ENCODE data around the gene GALNT16.

GALNT16 gene

DNA sequence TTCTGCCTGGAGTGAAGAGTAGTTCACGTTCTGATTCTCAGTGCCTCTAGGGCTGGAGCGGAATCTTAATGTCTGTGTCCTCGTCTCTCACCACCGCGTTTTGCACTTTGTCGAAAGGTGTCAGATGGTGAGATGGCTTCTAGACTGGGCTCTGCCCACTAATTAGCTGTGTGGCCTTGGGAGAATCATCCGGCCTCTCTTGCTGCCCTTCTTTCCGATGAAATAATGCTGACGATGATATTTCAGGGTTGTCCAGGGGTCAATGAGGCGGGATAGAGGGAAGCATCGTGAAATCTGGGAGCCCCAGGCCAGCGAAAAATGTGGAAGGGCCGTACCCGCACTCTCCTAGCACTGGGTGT lies 811 bp upstream of the GALNT16 start:
- Histone ChIP-seq H3K4me3 (ENCODE audit: low read length in 2 of 2) (peak overlapping the region; percentile 57 to 79), H3K9ac (ENCODE audit: low read length in 2 of 2) (no peak overlapping the region), H3K27ac (ENCODE audit: low read length) (no peak overlapping the region), H3K4me1 (ENCODE audit: control insufficient read depth, insufficient read depth, low read length) (peaks cover 21% of the 10 kb centered on the region), H3K27me3 (ENCODE audit: control insufficient read depth in 1 of 2, insufficient read depth in 2 of 2, low read length in 2 of 2) (peaks cover 20 to 43% of the 10 kb centered on the region in 2 donors), H3K36me3 (ENCODE audit: control insufficient read depth in 2 of 2, insufficient read depth in 2 of 2, low read length in 2 of 2) (no peaks in the 10 kb centered on the region), H3K9me3 (ENCODE audit: control insufficient read depth in 2 of 2, low read length in 2 of 2) (no peaks in the 10 kb centered on the region)

DNA sequence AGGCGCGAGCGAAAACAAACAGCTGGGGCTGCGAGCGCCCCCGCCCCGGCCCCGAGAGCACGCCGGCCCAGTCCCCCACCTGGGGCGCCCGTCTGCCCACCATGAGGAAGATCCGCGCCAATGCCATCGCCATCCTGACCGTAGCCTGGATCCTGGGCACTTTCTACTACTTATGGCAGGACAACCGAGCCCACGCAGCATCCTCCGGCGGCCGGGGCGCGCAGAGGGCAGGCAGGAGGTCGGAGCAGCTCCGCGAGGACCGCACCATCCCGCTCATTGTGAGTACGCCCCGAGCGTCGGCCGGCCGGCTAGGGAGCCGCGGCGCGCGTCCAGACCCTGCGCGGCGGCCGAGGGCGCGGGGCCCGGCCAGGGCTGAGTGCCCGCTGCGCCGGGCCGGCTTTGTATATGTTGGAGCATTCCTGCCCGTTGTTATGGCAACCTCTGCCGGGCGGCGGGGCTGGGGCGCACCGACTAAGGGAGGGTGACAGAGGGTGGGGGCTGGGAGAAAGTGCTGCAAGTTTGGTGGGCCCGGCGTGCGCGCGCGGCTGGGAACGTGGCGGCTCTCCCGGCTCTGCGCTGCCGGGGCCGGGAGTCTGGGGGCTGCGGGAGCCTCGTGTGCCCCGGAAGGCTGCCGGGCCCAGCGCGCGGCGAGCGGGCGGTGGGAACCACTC lies 367 bp downstream of the GALNT16 start:
- H3K27me3 ChIP-seq (ENCODE audit: control insufficient read depth in 1 of 2, insufficient read depth in 2 of 2, low read length in 2 of 2), result peaks cover 23 to 43% of the 10 kb centered on the region in 2 donors
- H3K36me3 ChIP-seq (ENCODE audit: control insufficient read depth in 2 of 2, insufficient read depth in 2 of 2, low read length in 2 of 2), result no peaks in the 10 kb centered on the region
- H3K4me1 ChIP-seq (ENCODE audit: control insufficient read depth, insufficient read depth, low read length), result peaks cover 21% of the 10 kb centered on the region
- no peak overlapping the region for H3K27ac ChIP-seq (ENCODE audit: low read length)
- no peaks in the 10 kb centered on the region for H3K9me3 ChIP-seq (ENCODE audit: control insufficient read depth in 2 of 2, low read length in 2 of 2)
- H3K4me3 ChIP-seq (ENCODE audit: low read length in 2 of 2), result peak overlapping the region; percentile 52 to 79
- H3K9ac ChIP-seq (ENCODE audit: low read length in 2 of 2), result no peak overlapping the region

DNA sequence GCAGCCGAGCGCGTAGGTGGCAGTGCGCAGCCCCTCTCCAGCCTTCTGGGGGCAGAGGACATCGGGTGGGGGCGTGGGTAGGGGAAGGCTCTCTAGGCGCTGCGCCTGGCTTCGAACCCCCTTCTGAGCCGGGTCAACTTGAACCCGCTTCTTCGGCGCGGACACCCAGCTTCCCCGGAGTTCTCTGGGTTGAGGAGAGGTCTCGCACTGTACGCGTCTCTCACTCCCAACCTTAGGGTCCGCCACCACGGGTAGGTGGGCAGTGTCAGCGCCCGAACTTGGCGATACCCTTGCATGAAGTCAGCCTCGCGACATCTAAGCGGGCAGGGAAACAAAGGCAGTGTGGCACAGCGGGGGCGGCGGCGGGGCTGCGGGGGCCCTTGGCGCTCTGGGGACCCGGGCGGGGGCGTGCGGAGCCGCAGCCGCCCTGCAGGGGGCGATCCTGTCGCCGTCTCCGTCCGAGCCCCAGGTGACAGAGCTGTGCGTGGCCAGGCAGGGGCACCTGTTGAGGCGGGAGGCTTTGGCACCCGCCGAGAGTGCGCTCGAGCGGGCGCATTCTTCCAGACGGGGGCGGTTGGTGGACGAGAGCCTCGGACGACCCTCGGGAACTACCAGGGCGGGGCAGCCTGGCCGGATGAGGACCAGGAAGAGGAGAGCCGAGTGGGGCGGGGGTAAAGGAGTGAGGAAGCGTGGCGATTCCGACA lies 1.1 kb downstream of the GALNT16 start:
- H3K27ac ChIP-seq (ENCODE audit: low read length), result no peak overlapping the region
- no peak overlapping the region for H3K9ac ChIP-seq (ENCODE audit: low read length in 2 of 2)
- peaks cover 20 to 43% of the 10 kb centered on the region in 2 donors for H3K27me3 ChIP-seq (ENCODE audit: control insufficient read depth in 1 of 2, insufficient read depth in 2 of 2, low read length in 2 of 2)

DNA sequence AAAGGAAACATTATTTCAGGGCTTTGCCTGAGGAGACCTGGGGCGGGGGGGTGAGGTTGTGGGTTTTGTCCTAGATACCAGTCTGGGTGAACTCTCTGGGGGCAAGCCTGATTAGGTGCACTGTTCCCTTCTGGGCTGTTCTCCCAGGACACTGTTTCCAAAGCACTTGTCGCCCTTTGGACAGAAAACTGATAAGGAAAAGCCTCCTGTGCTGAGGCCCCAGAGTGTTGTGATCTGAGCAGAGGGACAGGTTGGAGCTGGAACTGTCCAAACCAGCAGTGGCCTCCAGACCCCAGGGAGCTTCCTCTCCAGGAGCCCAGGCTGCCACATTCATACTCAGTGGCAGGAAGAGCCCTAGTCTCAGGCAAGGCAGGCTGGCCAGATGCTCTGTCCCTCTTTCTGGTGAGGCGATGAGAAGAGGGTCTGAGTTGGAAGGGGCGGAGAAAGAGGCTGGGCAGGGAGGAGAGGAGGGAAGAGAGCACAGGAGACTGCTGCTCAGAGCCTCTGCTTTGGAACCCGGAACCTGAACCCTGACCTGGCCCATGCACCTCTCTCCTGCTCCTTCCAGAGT lies 1.9 kb downstream of the GALNT16 start:
- H3K27ac ChIP-seq (ENCODE audit: low read length), result no peak overlapping the region
- no peaks in the 10 kb centered on the region for H3K36me3 ChIP-seq (ENCODE audit: control insufficient read depth in 2 of 2, insufficient read depth in 2 of 2, low read length in 2 of 2)
- peaks cover 24% of the 10 kb centered on the region for H3K4me1 ChIP-seq (ENCODE audit: control insufficient read depth, insufficient read depth, low read length)
- H3K4me3 ChIP-seq (ENCODE audit: low read length in 2 of 2), result peak overlapping the region in 1 of 2 donors; percentile 79
- H3K27me3 ChIP-seq (ENCODE audit: control insufficient read depth in 1 of 2, insufficient read depth in 2 of 2, low read length in 2 of 2), result peaks cover 20 to 43% of the 10 kb centered on the region in 2 donors
- no peak overlapping the region for H3K9ac ChIP-seq (ENCODE audit: low read length in 2 of 2)
- no peaks in the 10 kb centered on the region for H3K9me3 ChIP-seq (ENCODE audit: control insufficient read depth in 2 of 2, low read length in 2 of 2)

More for the DNA sequence above, 1.1 kb downstream of the GALNT16 start:
- Histone ChIP-seq H3K4me3 (ENCODE audit: low read length in 2 of 2) (peak overlapping the region; percentile 52 to 79), H3K9me3 (ENCODE audit: control insufficient read depth in 2 of 2, low read length in 2 of 2) (no peaks in the 10 kb centered on the region), H3K36me3 (ENCODE audit: control insufficient read depth in 2 of 2, insufficient read depth in 2 of 2, low read length in 2 of 2) (no peaks in the 10 kb centered on the region), H3K4me1 (ENCODE audit: control insufficient read depth, insufficient read depth, low read length) (peaks cover 21% of the 10 kb centered on the region)

DNA sequence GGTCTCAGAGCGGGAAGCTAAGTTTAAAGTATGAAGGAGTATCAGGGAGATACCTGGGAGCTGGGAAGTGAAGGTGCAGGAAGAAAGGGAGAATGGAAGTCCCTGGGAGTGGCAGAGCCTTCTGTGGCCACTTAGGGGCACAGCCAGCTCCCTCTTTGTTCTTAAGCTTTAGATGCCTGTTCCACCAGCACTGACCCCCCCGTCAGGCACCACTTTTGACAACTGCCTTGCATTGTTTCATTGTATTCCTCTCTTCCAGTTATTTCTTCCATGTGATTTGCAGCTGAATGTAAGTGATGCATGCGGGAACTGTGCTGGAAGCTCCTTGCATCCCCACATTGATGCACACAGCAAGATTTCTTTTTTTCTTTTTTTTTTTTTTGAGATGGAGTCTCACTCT lies 2.6 kb downstream of the GALNT16 start:
- H3K27me3 ChIP-seq (ENCODE audit: control insufficient read depth in 1 of 2, insufficient read depth in 2 of 2, low read length in 2 of 2), result peaks cover 20 to 43% of the 10 kb centered on the region in 2 donors
- H3K9ac ChIP-seq (ENCODE audit: low read length in 2 of 2), result no peak overlapping the region
- H3K27ac ChIP-seq (ENCODE audit: low read length), result no peak overlapping the region
- H3K9me3 ChIP-seq (ENCODE audit: control insufficient read depth in 2 of 2, low read length in 2 of 2), result no peaks in the 10 kb centered on the region
- no peaks in the 10 kb centered on the region for H3K36me3 ChIP-seq (ENCODE audit: control insufficient read depth in 2 of 2, insufficient read depth in 2 of 2, low read length in 2 of 2)
- peaks cover 24% of the 10 kb centered on the region for H3K4me1 ChIP-seq (ENCODE audit: control insufficient read depth, insufficient read depth, low read length)
- no peak overlapping the region for H3K4me3 ChIP-seq (ENCODE audit: low read length in 2 of 2)

DNA sequence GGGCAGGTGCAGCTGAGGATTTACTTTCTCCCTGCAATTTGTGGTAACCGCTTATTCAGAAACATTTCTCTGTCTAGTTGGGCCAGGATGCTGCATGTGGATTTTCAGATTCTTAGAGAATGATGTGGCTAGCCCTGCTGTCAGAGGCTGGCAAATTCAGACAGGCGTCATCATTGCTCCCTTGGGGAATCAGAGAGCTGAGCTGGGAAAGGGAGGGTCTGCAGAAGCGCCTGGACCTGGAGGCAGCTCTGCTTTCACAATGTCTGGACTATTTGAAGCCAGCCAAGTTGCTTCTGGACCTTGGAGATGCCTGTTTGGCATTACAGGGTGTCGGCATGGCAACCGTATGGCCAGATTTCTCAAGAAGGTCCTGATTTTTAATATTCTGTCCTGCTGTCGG lies 3.4 kb downstream of the GALNT16 start:
- Histone ChIP-seq H3K4me1 (ENCODE audit: control insufficient read depth, insufficient read depth, low read length) (peaks cover 24% of the 10 kb centered on the region), H3K27ac (ENCODE audit: low read length) (no peak overlapping the region), H3K36me3 (ENCODE audit: control insufficient read depth in 2 of 2, insufficient read depth in 2 of 2, low read length in 2 of 2) (no peaks in the 10 kb centered on the region), H3K27me3 (ENCODE audit: control insufficient read depth in 1 of 2, insufficient read depth in 2 of 2, low read length in 2 of 2) (peaks cover 14 to 36% of the 10 kb centered on the region in 2 donors), H3K9me3 (ENCODE audit: control insufficient read depth in 2 of 2, low read length in 2 of 2) (no peaks in the 10 kb centered on the region), H3K4me3 (ENCODE audit: low read length in 2 of 2) (no peak overlapping the region), H3K9ac (ENCODE audit: low read length in 2 of 2) (no peak overlapping the region)

DNA sequence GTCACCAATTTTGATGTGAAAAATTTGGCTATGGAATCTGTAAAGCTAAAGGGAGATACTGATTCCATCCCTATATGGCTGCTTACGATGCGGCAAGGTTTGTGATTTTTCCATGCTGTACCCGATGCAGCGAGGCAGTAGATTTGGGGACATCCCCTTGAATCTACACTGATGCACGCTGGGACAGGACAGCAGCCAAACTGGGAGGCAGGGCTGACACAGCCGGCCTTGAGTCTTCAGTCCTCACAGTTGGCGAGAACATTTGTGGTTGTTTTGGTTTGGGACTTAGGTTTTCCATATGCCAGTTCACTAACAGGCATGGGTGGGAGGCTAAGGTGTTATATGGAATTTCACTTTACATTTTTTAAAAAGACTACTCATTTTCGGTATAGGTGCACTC lies 3.8 kb downstream of the GALNT16 start:
- H3K36me3 ChIP-seq (ENCODE audit: control insufficient read depth in 2 of 2, insufficient read depth in 2 of 2, low read length in 2 of 2), result no peaks in the 10 kb centered on the region
- H3K4me1 ChIP-seq (ENCODE audit: control insufficient read depth, insufficient read depth, low read length), result peaks cover 24% of the 10 kb centered on the region
- H3K9me3 ChIP-seq (ENCODE audit: control insufficient read depth in 2 of 2, low read length in 2 of 2), result no peaks in the 10 kb centered on the region
- H3K27ac ChIP-seq (ENCODE audit: low read length), result no peak overlapping the region
- H3K27me3 ChIP-seq (ENCODE audit: control insufficient read depth in 1 of 2, insufficient read depth in 2 of 2, low read length in 2 of 2), result peaks cover 10 to 32% of the 10 kb centered on the region in 2 donors
- H3K9ac ChIP-seq (ENCODE audit: low read length in 2 of 2), result no peak overlapping the region
- no peak overlapping the region for H3K4me3 ChIP-seq (ENCODE audit: low read length in 2 of 2)

DNA sequence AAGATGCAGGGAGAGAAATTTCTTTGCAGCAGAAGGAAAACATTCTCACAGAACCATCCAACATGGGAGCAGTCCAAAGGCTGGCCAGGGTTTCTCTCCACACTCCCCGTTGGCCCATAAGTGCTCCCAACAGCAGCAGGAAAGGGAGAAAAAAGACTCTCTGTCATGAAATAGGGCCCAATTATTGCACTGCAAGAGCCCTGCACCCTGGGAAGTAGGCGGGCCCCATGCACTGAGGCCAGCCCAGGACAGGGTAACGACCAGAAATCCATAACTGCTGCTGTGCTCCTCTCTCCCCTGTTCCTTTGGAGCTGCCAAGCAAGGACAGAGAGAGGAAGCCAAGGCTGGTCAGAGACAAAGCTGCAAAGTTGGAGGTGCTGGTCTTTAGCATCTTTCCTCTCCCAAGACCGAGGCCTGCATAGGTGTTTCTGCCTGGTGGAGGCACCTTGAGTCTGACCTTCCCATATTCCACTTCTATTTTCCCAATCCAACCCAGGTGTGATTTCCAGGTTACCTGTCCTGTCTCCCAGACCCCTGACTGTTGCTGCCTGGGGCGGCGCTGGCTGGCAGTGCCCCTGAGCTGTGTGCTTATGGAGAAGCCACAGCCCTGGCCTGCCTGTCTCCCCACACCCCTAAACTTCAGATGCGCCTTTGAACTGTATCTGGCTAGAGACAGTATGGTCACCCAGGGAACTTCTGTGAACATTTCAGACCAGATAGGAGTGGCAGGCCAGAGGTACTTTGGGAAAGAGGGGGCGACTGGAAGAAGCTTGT lies 6.8 kb downstream of the GALNT16 start:
- no peaks in the 10 kb centered on the region for H3K9me3 ChIP-seq (ENCODE audit: control insufficient read depth in 2 of 2, low read length in 2 of 2)
- H3K27ac ChIP-seq (ENCODE audit: low read length), result no peak overlapping the region
- H3K9ac ChIP-seq (ENCODE audit: low read length in 2 of 2), result no peak overlapping the region
- peaks cover 3% of the 10 kb centered on the region for H3K4me1 ChIP-seq (ENCODE audit: control insufficient read depth, insufficient read depth, low read length)
- no peak overlapping the region for H3K4me3 ChIP-seq (ENCODE audit: low read length in 2 of 2)
- H3K36me3 ChIP-seq (ENCODE audit: control insufficient read depth in 2 of 2, insufficient read depth in 2 of 2, low read length in 2 of 2), result no peaks in the 10 kb centered on the region
- H3K27me3 ChIP-seq (ENCODE audit: control insufficient read depth in 1 of 2, insufficient read depth in 2 of 2, low read length in 2 of 2), result peaks cover 4 to 6% of the 10 kb centered on the region in 2 donors

DNA sequence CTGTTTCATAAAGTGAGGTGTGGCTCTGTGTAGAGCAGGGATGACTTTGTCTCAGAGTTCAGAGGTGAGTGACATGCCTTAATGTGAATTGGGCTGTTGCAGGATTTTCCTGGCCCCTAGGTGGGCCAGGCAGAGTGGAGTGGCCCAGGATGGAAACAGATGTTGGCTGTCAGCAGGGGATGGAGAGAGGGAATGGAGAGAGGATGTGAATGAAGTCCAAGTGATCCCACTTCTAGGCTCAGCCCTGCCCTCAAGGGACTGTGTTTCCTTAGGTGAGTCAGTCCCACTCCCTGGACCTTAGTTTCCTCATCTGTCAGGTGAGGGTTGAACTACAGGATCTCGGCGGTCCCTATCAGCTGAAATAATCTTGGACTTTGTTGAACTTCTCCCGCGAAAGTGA lies 7.5 kb downstream of the GALNT16 start:
- Histone ChIP-seq H3K27ac (ENCODE audit: low read length) (no peak overlapping the region), H3K9ac (ENCODE audit: low read length in 2 of 2) (no peak overlapping the region), H3K4me3 (ENCODE audit: low read length in 2 of 2) (no peak overlapping the region), H3K9me3 (ENCODE audit: control insufficient read depth in 2 of 2, low read length in 2 of 2) (no peaks in the 10 kb centered on the region), H3K36me3 (ENCODE audit: control insufficient read depth in 2 of 2, insufficient read depth in 2 of 2, low read length in 2 of 2) (no peaks in the 10 kb centered on the region), H3K27me3 (ENCODE audit: control insufficient read depth in 1 of 2, insufficient read depth in 2 of 2, low read length in 2 of 2) (peaks cover 3 to 4% of the 10 kb centered on the region in 2 donors), H3K4me1 (ENCODE audit: control insufficient read depth, insufficient read depth, low read length) (peaks cover 3% of the 10 kb centered on the region)

DNA sequence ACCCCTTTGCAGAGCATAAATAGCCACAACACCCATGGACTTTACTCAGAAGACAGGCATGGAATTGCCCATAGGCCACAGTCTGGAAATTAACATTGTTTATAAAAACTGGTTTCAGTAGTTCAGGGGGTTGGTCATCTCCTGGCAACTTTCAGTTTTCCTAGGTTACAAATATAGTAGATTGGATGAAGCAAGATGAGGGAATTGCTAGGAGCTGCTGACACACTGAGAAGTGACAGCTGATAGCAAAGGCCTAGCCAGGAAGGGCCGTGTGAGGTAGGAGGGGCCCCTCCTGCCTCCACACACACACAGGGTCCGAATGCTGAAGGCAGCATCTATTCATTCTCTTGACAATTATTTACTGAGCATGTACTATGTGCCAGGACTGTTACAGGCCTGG lies 8.3 kb downstream of the GALNT16 start:
- Histone ChIP-seq H3K36me3 (ENCODE audit: control insufficient read depth in 2 of 2, insufficient read depth in 2 of 2, low read length in 2 of 2) (no peaks in the 10 kb centered on the region), H3K27me3 (ENCODE audit: control insufficient read depth in 1 of 2, insufficient read depth in 2 of 2, low read length in 2 of 2) (peaks cover 3 to 4% of the 10 kb centered on the region in 2 donors), H3K4me1 (ENCODE audit: control insufficient read depth, insufficient read depth, low read length) (peaks cover 3% of the 10 kb centered on the region), H3K9me3 (ENCODE audit: control insufficient read depth in 2 of 2, low read length in 2 of 2) (no peaks in the 10 kb centered on the region), H3K27ac (ENCODE audit: low read length) (no peak overlapping the region), H3K9ac (ENCODE audit: low read length in 2 of 2) (no peak overlapping the region), H3K4me3 (ENCODE audit: low read length in 2 of 2) (no peak overlapping the region)
